ENCODE measurements around the gene CACNA1C.

CACNA1C gene

GRCh38 chr12:2637371-2637770 lies 584.6 kb downstream of the CACNA1C start:
- TF ChIP-seq, protein P1, sequence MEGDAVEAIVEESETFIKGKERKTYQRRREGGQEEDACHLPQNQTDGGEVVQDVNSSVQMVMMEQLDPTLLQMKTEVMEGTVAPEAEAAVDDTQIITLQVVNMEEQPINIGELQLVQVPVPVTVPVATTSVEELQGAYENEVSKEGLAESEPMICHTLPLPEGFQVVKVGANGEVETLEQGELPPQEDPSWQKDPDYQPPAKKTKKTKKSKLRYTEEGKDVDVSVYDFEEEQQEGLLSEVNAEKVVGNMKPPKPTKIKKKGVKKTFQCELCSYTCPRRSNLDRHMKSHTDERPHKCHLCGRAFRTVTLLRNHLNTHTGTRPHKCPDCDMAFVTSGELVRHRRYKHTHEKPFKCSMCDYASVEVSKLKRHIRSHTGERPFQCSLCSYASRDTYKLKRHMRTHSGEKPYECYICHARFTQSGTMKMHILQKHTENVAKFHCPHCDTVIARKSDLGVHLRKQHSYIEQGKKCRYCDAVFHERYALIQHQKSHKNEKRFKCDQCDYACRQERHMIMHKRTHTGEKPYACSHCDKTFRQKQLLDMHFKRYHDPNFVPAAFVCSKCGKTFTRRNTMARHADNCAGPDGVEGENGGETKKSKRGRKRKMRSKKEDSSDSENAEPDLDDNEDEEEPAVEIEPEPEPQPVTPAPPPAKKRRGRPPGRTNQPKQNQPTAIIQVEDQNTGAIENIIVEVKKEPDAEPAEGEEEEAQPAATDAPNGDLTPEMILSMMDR (IDR thresholded peaks at IDR 0.05; ENCODE audit: low read depth, low read length), result no peak
- H3K4me3 ChIP-seq (replicated peaks in 1 of 2; ENCODE audit: low read depth in 2 of 2, low read length in 2 of 2), result no peak overlapping the region
- DNase-seq (ENCODE audit: low read depth in 2 of 2), result no peak

GRCh38 chr12:2638273-2639019 lies 585.7 kb downstream of the CACNA1C start:
- TF ChIP-seq, protein P1 (IDR thresholded peaks at IDR 0.05; ENCODE audit: low read depth, low read length), result no peak
- H3K4me3 ChIP-seq (replicated peaks in 1 of 2; ENCODE audit: low read depth in 2 of 2, low read length in 2 of 2), result no peak overlapping the region
- DNase-seq (ENCODE audit: low read depth in 2 of 2), result no peak

GRCh38 chr12:2639020-2639298 lies 586.2 kb downstream of the CACNA1C start:
- DNase-seq (ENCODE audit: low read depth in 2 of 2), result no peak
- TF ChIP-seq, protein P1 (IDR thresholded peaks at IDR 0.05; ENCODE audit: low read depth, low read length), result no peak
- H3K4me3 ChIP-seq (replicated peaks in 1 of 2; ENCODE audit: low read depth in 2 of 2, low read length in 2 of 2), result no peak overlapping the region

DNA sequence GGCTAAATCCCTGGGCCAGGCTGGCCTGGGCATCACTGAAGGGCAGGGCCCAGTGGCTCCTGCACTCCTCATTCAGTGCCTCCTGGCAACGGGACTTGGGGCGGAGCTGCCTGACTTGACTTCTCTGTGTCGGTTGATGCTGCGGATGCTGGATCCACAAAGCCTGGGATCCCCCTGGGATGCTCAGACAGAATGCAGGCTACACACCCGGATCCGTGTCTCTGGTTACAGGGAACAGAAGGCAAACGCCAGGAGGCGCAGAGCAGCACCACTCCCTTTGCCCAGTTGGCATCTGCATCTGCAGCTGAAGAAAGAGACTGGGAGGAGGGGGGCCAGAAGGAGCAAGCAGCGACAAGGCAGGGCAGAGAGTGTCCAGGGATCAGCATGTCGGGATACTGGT lies 587.5 kb downstream of the CACNA1C start:
- DNase-seq (ENCODE audit: low read depth in 2 of 2), result no peak
- no peak overlapping the region for H3K4me3 ChIP-seq (replicated peaks in 1 of 2; ENCODE audit: low read depth in 2 of 2, low read length in 2 of 2)
- TF ChIP-seq, protein P1 (IDR thresholded peaks at IDR 0.05; ENCODE audit: low read depth, low read length), result peak; percentile 1

DNA sequence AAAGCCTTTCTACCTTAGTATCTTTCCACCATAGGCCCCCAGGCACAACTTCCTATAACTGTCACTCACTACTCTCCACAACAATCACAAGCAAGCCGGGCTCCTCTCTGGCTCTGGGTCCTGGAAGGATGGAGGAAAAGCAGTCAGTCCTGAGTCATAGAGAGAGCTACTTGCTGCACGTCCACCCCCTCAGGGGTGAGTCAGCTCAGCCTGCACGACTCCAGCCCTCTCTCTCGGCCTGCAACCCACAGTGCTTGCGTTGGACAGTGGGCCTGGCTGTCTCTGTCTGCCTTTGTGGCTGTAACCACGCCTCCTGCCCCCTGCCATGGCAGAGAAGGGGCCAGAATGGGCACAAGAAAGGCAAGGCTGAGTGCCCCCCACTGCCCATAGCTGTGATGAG lies 587.9 kb downstream of the CACNA1C start:
- TF ChIP-seq, protein P1 (IDR thresholded peaks at IDR 0.05; ENCODE audit: low read depth, low read length), result no peak
- peak; percentile 93 to 94 for DNase-seq (ENCODE audit: low read depth in 2 of 2)
- no peak overlapping the region for H3K4me3 ChIP-seq (replicated peaks in 1 of 2; ENCODE audit: low read depth in 2 of 2, low read length in 2 of 2)

DNA sequence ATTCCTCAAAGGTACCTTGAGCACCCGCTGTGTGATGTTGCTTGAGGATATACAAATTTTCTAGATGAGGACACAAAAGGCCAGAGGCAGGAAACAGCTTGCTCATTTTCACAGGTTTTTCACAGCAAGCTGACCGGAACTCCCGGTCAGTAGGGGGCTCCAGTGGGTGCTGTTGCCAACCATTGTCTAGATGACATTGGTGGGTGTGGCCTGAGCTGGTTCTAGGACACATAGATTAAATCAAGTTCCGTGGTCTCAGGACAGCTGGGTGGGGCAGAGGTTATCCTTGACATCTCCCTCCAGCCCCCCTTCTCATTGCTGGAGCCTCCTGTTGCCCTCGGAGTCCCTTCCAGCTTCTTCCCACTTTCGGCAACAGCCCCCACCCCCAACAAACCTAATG lies 588.4 kb downstream of the CACNA1C start:
- H3K4me3 ChIP-seq (replicated peaks in 1 of 2; ENCODE audit: low read depth in 2 of 2, low read length in 2 of 2), result no peak overlapping the region
- peak; percentile 41 to 50 for DNase-seq (ENCODE audit: low read depth in 2 of 2)
- TF ChIP-seq, protein P1 (IDR thresholded peaks at IDR 0.05; ENCODE audit: low read depth, low read length), result peak; percentile 36

- TF ChIP-seq, protein P1 (IDR thresholded peaks at IDR 0.05; ENCODE audit: low read depth, low read length), result no peak
- H3K4me3 ChIP-seq (replicated peaks in 1 of 2; ENCODE audit: low read depth in 2 of 2, low read length in 2 of 2), result no peak overlapping the region
- no peak for DNase-seq (ENCODE audit: low read depth in 2 of 2)
These were observed 589.0 kb downstream of the CACNA1C start for GRCh38 chr12:2641761-2642160.
